NCI-H187 treated with DMSO at 0.1 percent for 48 hours (cell line): ENCODE results near the gene CHN1.
A peak's percentile ranks its signal among the peaks of the same experiment; 100 is the strongest.

Source experiments
- DNase-seq: peaks from one replicate; lab custom pipeline; 2025; lab: John Stamatoyannopoulos, UW

CHN1 gene

DNA sequence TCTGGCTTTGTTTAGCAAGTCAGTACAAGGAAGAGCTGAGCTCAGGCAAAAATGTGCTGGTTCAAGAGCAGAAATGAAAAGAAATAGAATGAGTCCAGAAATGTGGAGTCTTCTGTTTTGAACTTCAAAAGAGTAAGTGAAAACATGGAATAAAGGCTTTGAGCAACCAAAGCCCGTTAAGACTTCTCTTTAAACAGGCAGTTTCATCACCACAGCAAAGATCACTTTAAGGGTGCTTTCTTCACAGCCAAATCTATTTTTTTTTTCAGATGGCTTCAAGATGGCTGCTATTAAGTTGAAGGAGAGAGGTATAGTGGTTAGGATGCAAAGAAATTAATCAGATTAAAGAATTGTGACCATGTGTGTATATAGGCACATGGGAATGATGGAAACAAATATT, 238.9 kb downstream of the CHN1 start:
- no peak for DNase-seq

DNA sequence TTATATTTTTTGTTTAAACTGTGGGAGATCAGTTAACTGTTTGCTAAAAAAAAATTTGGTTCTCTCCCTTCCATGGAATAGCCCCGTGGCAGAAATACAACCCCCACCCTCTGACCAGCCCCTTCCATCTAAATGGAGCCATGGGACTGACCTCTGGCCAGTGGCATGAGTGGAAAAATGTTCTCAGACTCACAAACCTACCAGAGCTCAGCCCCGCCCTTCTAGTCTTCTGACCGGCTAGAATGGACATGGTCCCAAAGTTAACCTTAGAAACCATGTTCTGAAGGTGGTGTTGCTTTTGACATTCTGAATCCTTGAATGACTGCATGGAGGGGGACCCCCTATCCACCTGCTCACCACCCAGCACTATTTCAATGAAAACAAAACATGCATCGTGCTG, 239.6 kb downstream of the CHN1 start:
- DNase-seq: no peak

DNA sequence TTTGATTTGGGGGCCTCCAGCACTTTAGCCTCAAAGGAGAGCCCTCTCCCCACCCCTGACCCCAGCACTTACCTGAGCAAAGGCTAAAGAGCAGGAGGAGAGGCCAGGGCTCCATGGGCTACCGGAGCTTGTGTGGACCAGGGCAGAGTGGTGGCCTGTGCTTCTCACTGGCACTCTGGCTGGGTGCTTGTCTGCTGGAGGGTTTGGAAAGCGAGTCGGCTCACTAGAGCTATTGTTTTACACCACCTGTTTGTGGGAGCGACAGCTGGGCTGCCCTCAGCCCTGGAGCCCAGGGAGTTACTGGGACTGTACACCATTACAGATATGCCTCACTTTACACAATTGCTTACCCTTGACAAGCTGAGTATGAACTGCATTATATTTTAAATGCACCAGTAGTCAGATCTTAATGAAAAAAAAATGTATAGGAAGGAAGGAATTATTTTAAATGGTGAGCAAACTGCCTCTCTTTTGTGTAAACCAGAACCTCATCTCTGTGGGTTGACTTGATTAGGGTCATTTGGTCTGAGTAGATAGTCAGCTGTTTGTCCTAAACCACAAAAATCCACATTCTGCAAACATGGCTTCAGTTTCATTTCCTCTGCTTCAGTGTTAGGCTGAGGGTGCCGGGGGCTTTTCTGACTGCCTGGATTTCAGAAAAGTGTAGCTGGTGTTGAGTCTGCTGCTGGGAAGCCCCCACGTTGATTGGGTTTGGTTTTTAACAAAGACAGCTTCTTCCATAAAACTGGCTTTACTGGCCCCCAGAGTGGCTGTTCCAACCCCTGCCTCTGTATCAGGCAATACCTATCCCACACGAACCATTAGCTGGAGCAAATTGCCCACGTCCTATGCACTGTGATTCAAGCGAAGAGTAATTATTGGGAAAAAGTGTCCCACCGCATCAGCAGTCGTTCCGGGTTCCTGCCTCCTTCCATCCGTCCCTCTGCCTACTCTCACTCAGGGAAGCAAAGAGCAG, 240.6 kb downstream of the CHN1 start, which contains the start of gene CHRNA1:
CHRNA1 (minus strand) TSS at position 193 of the 976 bp plus-strand sequence; CDS start at position 115, 78 bp downstream.
- no peak for DNase-seq

DNA sequence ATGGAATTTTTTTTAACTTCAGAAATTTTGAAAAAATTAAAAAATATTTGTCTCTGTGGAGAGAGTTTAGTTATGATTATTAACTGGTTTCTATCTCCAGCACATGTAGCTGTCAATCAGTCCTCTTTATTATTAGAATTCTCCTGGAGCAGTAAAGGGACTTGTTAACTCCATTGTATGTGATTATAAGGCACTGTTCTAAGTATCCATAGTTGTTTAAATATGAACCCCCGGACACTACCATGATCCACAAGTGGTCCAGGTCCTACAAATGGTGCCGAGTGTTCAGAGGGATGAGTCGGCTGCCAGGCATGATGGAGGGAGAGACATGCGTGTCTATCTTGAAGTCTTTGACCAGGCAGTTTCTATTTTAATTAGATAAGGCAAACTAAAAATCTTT, 241.4 kb downstream of the CHN1 start:
- no peak for DNase-seq

DNA sequence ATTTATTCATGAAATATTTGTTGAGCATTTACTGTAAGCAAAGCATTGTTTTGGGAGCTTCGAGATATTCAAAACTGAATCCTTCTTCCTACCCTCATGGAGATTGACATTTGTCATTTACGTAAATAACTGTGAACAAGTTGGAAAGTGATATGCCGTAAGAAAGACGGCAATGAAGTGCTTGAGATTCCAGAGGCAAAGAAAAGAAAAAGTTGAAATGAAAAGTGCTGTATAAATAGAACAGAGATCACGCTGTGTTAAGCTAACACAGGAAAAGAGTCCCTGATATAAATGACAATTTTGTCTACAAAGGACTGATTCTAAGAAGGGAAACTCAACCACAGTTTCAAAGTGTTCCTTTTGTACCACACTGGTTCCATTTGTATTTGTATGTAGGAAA, 242.7 kb downstream of the CHN1 start:
- DNase-seq: no peak

DNA sequence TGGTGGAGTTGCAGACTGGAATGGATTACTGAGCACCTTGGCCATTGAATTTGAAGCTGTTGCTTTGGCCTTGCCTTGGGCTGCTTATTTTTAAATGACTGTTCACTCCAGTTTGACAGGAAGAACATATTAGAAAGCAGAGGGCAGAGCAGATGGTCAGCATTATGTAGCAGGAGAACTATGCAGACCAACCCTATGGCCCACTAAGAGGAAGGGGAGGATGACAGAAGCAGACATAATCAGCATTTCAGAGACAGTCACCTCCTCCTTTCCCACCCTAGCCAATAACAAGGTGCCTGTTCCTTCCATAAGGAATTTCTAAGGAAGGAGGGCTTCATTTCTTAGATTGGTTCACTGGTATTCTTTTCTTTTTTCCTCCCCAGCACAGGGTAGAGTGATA, 243.3 kb downstream of the CHN1 start:
- DNase-seq: no peak

DNA sequence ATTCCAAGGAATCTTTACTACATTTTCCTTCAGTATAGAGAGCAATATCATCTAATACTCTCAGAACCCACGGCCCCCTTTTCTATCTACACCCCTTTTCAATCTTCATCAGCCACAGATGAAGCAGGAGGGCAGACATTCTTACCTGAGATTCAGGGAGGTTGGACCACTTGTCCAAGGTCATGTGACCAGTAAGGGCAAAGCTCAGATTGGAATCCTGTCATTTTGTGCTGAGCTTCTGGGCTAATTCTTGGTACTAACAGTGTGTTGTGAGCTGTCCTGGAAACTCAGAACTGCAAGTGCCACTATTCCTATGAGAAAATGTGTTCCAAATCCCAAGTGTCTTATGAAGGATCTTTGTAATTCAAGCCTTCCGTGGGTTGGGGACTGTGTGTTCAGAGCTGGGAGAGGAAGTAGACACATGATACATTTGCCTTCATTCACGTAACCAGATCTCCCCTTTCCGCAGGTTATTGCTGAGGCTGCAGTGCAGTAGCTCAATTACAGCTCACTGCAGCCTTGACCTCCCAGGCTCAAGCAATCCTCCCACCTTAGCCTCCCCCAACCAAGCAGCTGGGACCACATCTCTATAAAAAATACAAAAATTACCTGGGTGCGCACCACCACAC, 244.2 kb downstream of the CHN1 start:
- peak; percentile 26 for DNase-seq

DNA sequence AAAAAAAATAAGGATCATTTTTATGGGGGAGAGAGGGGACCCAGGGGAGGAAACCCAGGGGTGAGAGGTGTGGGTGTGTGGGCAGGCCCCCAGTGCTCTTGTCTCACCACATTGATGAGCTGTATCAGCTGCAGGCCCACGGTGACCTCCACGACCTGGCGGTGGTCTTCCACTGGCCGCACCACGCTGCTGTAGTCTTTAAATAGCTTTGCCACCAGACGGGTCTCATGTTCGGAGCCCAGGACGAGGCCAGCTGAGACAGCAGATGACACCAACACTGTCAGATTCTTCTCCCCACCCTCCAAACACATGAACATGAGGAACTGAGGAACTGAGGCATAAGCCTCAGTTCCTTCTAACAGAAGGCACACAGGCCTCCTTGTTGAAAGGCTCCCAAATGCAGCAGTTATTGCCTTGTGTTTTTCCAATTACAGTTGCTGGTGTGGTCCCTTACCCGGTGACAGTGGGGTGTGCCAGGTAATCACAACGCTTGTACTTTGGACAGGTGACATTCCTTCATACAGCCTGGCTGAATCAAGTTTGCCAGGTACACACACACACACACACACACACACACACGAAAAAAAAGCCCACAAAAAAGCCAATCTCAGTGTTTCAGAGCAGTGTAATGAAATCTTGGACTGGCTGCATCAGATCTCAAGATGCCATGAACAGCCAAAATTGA, 245.7 kb downstream of the CHN1 start:
- DNase-seq: no peak

DNA sequence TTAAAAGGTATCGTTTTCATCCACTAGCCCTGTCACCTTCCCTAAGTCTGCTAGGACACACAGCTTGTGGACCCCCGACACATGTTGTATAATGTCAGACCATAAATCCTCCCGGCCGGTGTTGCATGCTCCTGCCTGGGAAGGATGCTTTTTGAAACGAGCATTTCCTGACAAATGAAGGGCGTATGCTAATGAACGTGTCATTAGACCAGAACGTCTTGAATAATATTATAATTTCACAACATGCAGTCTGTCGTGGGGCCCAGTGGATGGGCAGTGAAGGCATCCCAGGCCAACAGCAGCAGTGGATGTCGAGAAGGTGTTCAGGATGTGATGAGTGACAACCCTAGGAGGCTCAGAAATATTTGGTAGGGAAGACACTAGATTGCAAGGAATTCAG, 248.4 kb downstream of the CHN1 start:
- no peak for DNase-seq

DNA sequence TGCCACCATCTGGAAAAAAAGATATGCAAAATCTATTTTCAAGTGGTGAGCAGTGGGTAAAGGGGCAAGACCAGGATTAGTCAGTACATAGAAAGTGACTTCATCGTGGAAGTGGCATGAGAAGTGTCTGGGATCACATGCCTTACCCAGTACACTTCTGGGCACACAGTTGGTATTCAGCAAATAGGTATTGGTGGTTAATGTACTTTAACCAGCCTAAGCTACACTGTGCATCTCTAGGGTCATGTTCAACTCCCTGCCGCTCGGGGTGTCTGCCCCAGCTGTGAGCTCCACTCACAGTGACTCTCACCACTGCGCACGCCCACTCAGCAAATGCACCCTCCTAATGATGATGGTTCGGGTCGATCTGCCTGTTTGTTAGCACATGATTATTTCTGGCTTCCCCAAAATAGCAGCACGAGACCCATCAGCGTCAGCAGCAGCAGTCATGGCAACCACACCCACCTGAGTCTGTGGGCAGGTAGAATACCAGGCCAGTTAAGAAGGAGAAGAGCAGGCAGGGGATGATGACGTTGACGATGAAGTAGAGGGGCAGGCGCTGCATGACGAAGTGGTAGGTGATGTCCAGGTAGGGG, 252.0 kb downstream of the CHN1 start:
- DNase-seq: no peak

DNA sequence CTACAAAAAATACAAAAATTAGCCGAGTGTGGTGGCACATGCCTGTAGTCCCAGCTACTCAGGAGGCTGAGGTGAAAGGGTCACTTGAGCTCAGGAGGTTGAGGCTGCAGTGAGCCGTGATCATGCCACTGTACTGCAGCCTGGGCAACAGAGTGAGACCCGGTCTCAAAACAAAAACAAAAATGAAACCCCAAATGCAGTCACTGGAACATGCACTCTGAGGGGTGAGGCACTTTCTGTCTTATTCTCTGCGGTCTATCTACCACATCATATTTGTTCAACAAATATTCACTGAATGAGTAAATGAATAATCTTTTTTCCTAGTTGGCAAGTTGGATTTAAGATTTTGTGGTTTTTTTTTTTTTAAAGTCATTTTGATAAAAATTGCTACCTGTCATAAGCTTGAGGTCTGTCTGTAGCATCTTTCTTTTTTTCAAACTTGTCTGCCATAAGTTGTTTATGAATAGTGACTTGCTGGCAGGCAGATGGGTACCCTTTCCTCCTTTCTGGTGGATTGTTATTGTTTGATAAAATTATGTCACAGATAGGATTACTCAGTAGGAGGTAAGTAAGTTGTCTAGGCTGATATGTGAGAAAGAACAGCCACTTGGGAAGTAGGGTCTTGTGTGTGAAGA, 252.7 kb downstream of the CHN1 start:
- DNase-seq: no peak

DNA sequence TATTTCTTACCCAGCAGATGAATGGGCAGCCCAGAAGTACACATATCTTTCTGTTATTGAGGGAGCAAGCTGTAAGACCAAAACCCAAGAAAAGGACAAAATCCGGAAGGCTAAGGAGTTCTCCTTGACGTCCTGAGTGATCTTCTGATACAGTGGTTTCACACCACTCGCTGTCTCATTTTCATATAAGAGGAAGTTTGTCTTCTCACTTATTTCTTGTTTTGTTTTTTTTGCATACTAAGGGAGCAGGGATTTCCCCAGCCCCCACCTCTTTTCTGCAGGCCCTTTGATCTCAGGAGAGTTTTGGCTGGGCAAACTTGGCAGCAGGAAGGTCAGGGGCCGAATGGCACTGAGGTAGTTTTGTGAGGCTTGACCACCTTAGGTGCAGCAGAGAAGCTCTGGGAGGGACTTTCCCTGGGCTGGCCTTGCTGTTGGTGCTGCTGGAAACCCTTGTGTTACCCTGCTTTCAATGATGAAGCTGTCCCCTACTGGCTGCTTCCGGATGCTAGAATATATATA, 254.2 kb downstream of the CHN1 start:
- DNase-seq: no peak

DNA sequence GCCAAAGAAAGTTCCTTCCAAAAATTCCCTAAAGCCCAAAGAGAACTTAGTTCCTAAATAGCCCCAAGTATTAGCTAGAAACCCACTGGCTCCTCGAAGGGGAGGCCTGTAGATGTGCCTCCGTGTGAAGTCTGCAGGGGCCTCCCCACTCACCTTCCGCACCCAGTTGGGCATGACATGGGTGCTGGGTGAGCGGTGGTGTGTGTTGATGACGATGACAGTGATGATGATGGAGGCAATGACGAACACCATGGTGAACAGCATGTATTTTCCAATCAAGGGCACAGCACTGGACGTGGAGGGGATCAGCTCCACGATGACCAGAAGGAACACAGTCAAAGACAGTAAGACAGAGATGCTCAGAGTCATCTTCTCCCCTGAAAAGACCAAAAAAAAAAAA, 255.4 kb downstream of the CHN1 start:
- no peak for DNase-seq

DNA sequence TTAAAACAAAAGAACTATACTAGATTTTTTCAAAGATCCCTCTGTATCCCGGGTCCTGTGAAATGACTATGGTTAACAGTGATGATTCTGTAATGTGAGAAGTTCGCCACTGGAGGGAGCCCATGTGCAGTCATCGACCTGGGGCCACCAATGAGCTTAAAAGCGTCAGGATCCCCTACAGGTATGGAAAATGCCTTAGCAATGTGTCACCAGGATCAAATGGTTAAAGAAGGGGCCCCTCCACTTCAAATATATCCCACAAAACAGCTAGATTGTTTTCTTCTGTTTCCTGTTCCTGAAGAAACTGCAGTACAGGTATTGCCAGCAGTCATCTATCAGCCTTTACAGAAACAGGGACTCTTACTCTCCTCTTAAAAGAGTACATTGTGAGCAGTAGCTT, 256.2 kb downstream of the CHN1 start:
- no peak for DNase-seq
